ENCODE results near the gene OSTN.

The OSTN gene

GRCh38 chr3:191263365-191263764 lies 64.3 kb downstream of the OSTN start:
- Histone ChIP-seq H3K4me2 (ENCODE audit: insufficient read depth, low read length) (no peak overlapping the region), H3K27ac (ENCODE audit: low read length) (no peak overlapping the region), H3K9ac (ENCODE audit: low read depth, low read length) (no peak overlapping the region), H3K36me3 (ENCODE audit: insufficient read depth, low read length) (no peaks in the 10 kb centered on the region), H2AFZ (ENCODE audit: low read depth, low read length) (no peak overlapping the region), H3K4me3 (ENCODE audit: low read depth in 1 of 2, low read length in 2 of 2) (no peak overlapping the region), H3K79me2 (ENCODE audit: insufficient read depth, low read length) (no peaks in the 10 kb centered on the region), H3K27me3 (ENCODE audit: insufficient read depth, low read length, poor library complexity) (no peaks in the 10 kb centered on the region), H4K20me1 (ENCODE audit: insufficient read depth, low read length) (no peaks in the 10 kb centered on the region), H3K4me1 (ENCODE audit: insufficient read depth, low read length) (no peaks in the 10 kb centered on the region), H3K9me3 (ENCODE audit: insufficient read depth, low read length, severe bottlenecking) (no peaks in the 10 kb centered on the region)
- TF ChIP-seq CTCF (IDR thresholded peaks at IDR 0.05; ENCODE audit: borderline replicate concordance, extremely low read depth, low read length, poor library complexity, severe bottlenecking) = no peak
- TF ChIP-seq EZH2 (IDR thresholded peaks at IDR 0.05; ENCODE audit: borderline replicate concordance, low read depth, low read length, severe bottlenecking) = no peak
- no peak for DNase-seq
- ATAC-seq (ENCODE audit: insufficient read depth, low read depth) = no peak

- H3K4me2 ChIP-seq (ENCODE audit: insufficient read depth, low read length) = no peak overlapping the region
Observed at GRCh38 chr3:191263850-191264249, 64.8 kb downstream of the OSTN start.

GRCh38 chr3:191268737-191269136 lies 69.7 kb downstream of the OSTN start:
- no peak for ATAC-seq (ENCODE audit: insufficient read depth, low read depth)
- H2AFZ ChIP-seq (ENCODE audit: low read depth, low read length) = no peak overlapping the region
- no peak for DNase-seq

More at GRCh38 chr3:191263850-191264249, 64.8 kb downstream of the OSTN start:
- no peak overlapping the region for H3K4me3 ChIP-seq (ENCODE audit: low read depth in 1 of 2, low read length in 2 of 2)
- no peak overlapping the region for H3K9ac ChIP-seq (ENCODE audit: low read depth, low read length)
- no peaks in the 10 kb centered on the region for H3K4me1 ChIP-seq (ENCODE audit: insufficient read depth, low read length)
- ATAC-seq (ENCODE audit: insufficient read depth, low read depth) (no peak), DNase-seq (no peak)
- H2AFZ ChIP-seq (ENCODE audit: low read depth, low read length) = no peak overlapping the region
- no peaks in the 10 kb centered on the region for H3K79me2 ChIP-seq (ENCODE audit: insufficient read depth, low read length)
- H3K27ac ChIP-seq (ENCODE audit: low read length) = no peak overlapping the region
- no peaks in the 10 kb centered on the region for H4K20me1 ChIP-seq (ENCODE audit: insufficient read depth, low read length)
- no peaks in the 10 kb centered on the region for H3K9me3 ChIP-seq (ENCODE audit: insufficient read depth, low read length, severe bottlenecking)
- H3K36me3 ChIP-seq (ENCODE audit: insufficient read depth, low read length) = no peaks in the 10 kb centered on the region
- TF ChIP-seq EZH2 (IDR thresholded peaks at IDR 0.05; ENCODE audit: borderline replicate concordance, low read depth, low read length, severe bottlenecking) = no peak
- TF ChIP-seq CTCF (IDR thresholded peaks at IDR 0.05; ENCODE audit: borderline replicate concordance, extremely low read depth, low read length, poor library complexity, severe bottlenecking) = no peak
- no peaks in the 10 kb centered on the region for H3K27me3 ChIP-seq (ENCODE audit: insufficient read depth, low read length, poor library complexity)

More at GRCh38 chr3:191268737-191269136, 69.7 kb downstream of the OSTN start:
- H3K4me3 ChIP-seq (ENCODE audit: low read depth in 1 of 2, low read length in 2 of 2) = no peak overlapping the region
- no peaks in the 10 kb centered on the region for H4K20me1 ChIP-seq (ENCODE audit: insufficient read depth, low read length)
- no peaks in the 10 kb centered on the region for H3K36me3 ChIP-seq (ENCODE audit: insufficient read depth, low read length)
- no peak for TF ChIP-seq EZH2 (IDR thresholded peaks at IDR 0.05; ENCODE audit: borderline replicate concordance, low read depth, low read length, severe bottlenecking)
- no peak for TF ChIP-seq CTCF (IDR thresholded peaks at IDR 0.05; ENCODE audit: borderline replicate concordance, extremely low read depth, low read length, poor library complexity, severe bottlenecking)
- no peaks in the 10 kb centered on the region for H3K4me1 ChIP-seq (ENCODE audit: insufficient read depth, low read length)
- no peak overlapping the region for H3K27ac ChIP-seq (ENCODE audit: low read length)
- no peak overlapping the region for H3K9ac ChIP-seq (ENCODE audit: low read depth, low read length)
- H3K27me3 ChIP-seq (ENCODE audit: insufficient read depth, low read length, poor library complexity) = no peaks in the 10 kb centered on the region
- no peak overlapping the region for H3K4me2 ChIP-seq (ENCODE audit: insufficient read depth, low read length)
- H3K79me2 ChIP-seq (ENCODE audit: insufficient read depth, low read length) = no peaks in the 10 kb centered on the region
- no peaks in the 10 kb centered on the region for H3K9me3 ChIP-seq (ENCODE audit: insufficient read depth, low read length, severe bottlenecking)
